ENCODE data around the gene ANKRD24.
"Not testable (repeated sequence)": the region's sequence is repeated elsewhere in the genome, so short reads cannot be mapped to it uniquely, and the experiment has no call there.

GRCh38 chr19:4218523-4218922 lies 36.0 kb downstream of the ANKRD24 start:
- TF ChIP-seq CTCF, POLR2A (IDR thresholded peaks at IDR 0.05): not testable (repeated sequence)

All from testis (tissue), 2 donors.